Activated gamma-delta T cell treated with Interleukin-2 at 50 U/mL for 16 hours (primary cell): ENCODE data around the gene DOCK2.

ENCODE experiments used
- DNase-seq: peaks from one replicate; pipeline ENCODE4 v3.0.0-alpha.2; 2020

The DOCK2 gene

GRCh38 chr5:169911448-169912212 is 274.6 kb downstream of the DOCK2 start:
- DNase-seq: no peak

- DNase-seq: no peak
Observed at GRCh38 chr5:169913479-169913878, 276.4 kb downstream of the DOCK2 start.

GRCh38 chr5:169914766-169915165 is 277.7 kb downstream of the DOCK2 start:
- DNase-seq: no peak

GRCh38 chr5:169917500-169917899 is 280.4 kb downstream of the DOCK2 start:
- no peak for DNase-seq

- DNase-seq: no peak
Observed at GRCh38 chr5:169918228-169918627, 281.2 kb downstream of the DOCK2 start.

- DNase-seq: no peak
Observed at GRCh38 chr5:169920474-169920873, 283.4 kb downstream of the DOCK2 start.

GRCh38 chr5:169921384-169921783 is 284.3 kb downstream of the DOCK2 start:
- no peak for DNase-seq

- no peak for DNase-seq
Observed at GRCh38 chr5:169921949-169922348, 284.9 kb downstream of the DOCK2 start.

GRCh38 chr5:169922474-169922873 is 285.4 kb downstream of the DOCK2 start:
- DNase-seq: no peak

- no peak for DNase-seq
Observed at GRCh38 chr5:169923988-169924387, 286.9 kb downstream of the DOCK2 start.

- no peak for DNase-seq
Observed at GRCh38 chr5:169933127-169933526, 296.1 kb downstream of the DOCK2 start.

GRCh38 chr5:169933616-169934015 is 296.5 kb downstream of the DOCK2 start:
- no peak for DNase-seq

- no peak for DNase-seq
Observed at GRCh38 chr5:169934990-169935389, 297.9 kb downstream of the DOCK2 start.

- no peak for DNase-seq
Observed at GRCh38 chr5:169935762-169936161, 298.7 kb downstream of the DOCK2 start.

- no peak for DNase-seq
Observed at GRCh38 chr5:169938439-169938838, 301.4 kb downstream of the DOCK2 start.

GRCh38 chr5:169939731-169940130 is 302.7 kb downstream of the DOCK2 start:
- DNase-seq: no peak

GRCh38 chr5:169941542-169941941 is 304.5 kb downstream of the DOCK2 start:
- no peak for DNase-seq

- DNase-seq: no peak
Observed at GRCh38 chr5:169942181-169942580, 305.1 kb downstream of the DOCK2 start.

GRCh38 chr5:169943026-169943425 is 306.0 kb downstream of the DOCK2 start:
- DNase-seq: no peak

- DNase-seq: no peak
Observed at GRCh38 chr5:169944115-169944514, 307.0 kb downstream of the DOCK2 start.

- no peak for DNase-seq
Observed at GRCh38 chr5:169944922-169945680, 308.0 kb downstream of the DOCK2 start.

- no peak for DNase-seq
Observed at GRCh38 chr5:169945831-169946261, 308.8 kb downstream of the DOCK2 start.

- no peak for DNase-seq
Observed at GRCh38 chr5:169946743-169947295, 309.7 kb downstream of the DOCK2 start.

GRCh38 chr5:169950333-169950732 is 313.3 kb downstream of the DOCK2 start:
- no peak for DNase-seq
